Germinal center (tissue), 1 donor: ENCODE results near the gene TOR1AIP2.
A peak's percentile ranks its signal among the peaks of the same experiment; 100 is the strongest.
"Not testable (repeated sequence)": the region's sequence is repeated elsewhere in the genome, so short reads cannot be mapped to it uniquely, and the experiment has no call there.

ENCODE experiments used
- DNase-seq: peaks from one replicate; pipeline ENCODE4 v3.0.0; 2012; ENCODE audit warnings: mixed read lengths, low spot score

TOR1AIP2 gene

DNA sequence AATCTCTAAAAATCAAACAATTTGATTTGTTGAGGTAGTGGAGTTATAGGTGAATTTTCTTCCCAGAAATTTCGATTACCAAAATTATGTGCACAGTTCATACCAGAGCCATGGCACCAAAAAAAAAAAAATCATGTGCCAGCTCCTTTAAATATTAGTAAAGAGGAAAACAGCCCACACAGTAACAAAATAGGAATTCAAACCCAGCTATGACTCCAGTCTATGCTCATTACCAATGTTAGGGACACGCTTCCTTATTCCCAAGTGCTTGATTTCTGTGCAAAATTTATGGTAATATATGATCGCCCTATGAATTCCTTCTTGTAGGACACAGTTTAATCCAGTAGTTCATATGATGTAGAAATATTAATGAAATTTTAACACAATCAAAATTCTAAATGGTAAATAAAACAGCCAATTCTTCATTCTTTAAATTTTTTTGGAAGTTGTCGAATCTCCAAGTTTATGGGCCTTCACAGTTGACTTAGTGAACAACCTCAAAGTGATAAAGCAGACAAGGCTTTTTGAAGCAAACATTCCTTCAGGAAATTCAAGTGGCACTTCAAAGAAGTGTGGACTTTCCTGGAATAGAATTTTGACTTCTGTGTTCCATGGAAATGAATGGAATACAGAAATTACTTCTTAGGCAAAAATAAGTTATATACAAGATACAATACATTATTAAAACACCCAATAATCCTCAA, 1.9 kb downstream of the TOR1AIP2 start:
- no peak for DNase-seq

DNA sequence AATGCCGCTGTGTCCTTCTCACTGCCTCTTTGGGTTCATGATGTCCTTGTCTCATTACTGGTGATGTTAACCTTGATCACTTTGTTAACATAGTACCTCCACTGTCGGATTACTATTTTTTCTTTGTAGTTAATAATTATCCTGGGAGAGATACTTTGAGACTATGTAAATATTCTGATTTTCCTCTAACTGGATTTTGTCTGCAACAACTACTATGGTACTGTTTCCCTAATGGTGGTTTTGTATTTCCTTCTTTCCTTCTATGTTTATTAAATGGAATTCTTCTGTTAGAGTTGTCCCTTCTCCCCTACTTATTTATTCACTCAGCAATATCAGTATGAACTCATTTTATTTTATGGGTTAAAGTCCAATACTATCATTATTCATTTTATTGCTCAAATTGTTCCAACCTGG, 4.2 kb downstream of the TOR1AIP2 start:
- DNase-seq, result no peak

DNA sequence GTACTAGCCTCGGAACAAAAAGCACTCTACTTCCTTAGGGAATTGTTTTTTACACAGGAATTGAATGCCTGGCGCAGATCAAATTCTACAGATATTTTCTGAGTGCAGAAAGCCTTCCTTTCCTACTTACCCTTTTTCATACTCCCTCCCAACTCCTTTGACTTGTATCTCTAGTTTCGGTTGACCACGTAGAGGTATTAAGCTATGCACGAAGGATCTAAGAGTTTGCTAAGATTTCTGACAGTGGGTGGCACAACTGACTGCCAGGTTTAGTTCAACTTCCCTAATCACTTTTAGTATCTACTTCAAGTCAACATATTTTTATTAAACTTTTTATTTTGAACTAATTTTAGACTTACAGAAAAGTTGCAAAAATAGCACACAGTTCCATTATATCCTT, 5.0 kb downstream of the TOR1AIP2 start:
- DNase-seq, result peak; percentile 18

DNA sequence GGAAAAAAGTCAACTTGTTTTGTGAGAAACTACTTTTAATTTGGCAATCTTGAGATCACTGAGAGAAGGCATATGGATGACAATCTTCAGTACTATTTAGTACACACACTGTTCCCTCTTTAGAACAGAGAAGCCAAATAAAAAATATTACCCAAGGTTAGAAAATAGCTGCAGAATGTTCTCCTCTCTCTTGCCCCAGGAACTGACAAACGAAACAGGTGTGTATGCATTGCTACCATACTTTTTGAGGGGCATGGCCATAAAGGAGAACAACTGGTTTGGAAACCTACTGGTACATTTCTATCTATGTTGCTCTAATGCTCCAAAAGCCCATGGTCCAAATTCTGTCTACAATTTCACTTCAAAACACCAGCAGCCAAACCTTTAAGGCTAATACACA, 5.7 kb downstream of the TOR1AIP2 start:
- no peak for DNase-seq

DNA sequence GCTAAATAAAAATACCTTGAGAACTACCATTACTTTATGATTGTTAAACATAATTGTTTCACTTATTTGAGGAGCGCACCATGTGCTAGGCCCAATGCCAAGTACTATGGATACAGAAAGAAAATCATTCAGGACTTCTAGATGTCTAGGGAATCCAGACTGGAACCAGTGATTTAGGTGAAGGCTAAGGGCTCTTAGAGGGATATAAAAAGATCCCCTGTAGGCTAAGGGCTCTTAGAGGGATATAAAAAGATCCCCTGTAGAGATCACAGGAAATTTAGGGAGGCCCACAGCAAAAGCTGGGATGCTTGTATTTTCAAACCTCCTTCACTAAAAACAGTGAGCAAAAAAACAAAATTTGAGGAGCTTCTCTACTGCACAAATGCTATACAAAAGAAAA, 6.7 kb downstream of the TOR1AIP2 start:
- no peak for DNase-seq

DNA sequence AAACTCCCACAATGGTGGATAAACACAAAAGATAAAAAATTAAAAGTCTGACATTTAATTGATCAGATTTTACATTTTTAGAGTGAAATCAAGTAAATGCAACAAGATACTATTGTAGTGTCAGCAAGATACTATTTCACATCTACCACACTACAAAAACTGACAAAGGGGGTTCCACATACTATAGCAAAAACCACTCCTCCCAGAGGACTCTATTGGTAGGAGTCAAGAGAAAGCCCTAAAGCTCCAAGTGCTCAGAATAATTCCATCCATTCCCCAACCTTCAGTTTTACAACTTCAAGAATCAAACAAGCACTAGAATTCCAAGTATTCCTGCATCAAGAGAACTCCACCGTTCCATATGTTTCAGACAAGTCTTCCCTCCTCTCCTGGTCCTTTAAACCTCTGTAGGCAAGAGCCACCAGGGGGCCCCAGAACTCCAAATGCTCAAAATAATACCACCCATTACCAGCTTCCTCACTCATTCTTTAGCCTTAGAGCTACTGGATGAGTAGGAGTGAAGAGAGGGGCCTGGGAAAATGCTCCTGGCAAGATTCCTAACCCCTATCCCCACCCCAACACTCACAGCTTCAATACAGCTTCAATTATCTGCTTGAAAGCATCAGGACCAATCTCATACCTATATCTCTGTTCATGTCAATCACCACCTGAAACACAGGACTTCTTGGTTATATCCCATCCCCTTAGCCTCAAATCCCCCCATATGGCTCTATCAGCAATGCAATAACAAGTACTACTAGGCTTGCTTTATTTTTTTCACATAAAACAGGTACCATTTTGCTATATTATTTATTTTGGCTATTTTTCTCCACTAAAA, 9.9 kb downstream of the TOR1AIP2 start:
- DNase-seq, result peak; percentile 53

DNA sequence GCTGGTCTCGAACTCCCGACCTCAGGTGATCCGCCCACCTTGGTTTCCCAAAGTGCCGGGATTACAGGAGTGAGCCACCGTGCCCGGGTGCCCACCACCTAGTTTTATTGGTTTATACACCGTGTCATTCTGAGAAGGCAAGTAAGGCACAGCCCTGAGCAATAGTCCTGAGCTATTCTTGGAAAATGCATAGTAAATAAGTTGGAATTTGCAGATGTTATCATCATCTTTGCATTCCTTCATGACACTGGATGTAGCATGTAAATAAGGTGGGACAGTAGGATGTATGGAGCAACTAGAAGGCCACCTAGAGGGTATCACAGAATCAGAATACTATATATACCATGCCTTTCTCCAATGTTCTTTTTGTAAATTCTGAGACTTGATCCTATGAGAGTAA, 11.0 kb downstream of the TOR1AIP2 start:
- DNase-seq, result no peak

DNA sequence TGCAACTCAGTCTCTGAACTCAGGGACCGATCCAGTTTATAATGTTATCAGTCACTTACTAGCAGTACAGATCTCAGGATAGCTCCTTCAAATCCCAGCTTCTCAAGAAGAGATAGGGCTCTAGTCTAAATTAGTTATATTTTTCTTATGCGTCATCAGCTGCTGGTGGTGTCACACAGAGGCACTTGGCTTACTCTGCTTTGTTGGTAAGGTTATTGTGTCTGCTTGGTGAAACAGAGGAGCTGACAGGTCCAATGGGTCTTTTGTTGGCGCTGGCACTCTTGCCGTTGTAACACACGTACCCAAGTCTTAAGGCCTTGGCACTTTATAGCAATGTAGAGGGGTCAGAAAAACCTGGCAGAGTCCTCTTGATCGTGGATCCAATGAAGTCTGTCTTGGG, 12.2 kb downstream of the TOR1AIP2 start:
- no peak for DNase-seq

DNA sequence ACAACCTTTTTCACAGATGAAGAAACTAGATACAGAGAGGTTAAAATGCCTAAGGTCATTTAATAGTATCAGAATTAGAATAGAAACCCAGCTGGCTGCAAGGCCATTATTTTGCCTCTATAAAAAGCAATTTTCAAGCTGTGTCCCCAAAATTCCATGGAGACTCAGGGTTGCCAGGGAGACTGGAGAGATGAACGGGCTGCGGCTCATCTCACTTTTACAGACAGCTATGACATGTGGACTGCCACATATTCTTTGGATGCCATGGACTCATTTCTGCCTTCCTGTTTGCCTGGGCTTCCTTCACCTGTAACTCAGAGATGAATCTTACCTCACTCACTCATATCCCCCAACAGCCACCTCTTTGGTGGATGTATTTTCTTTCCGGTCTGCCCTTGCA, 17.0 kb downstream of the TOR1AIP2 start:
- no peak for DNase-seq

DNA sequence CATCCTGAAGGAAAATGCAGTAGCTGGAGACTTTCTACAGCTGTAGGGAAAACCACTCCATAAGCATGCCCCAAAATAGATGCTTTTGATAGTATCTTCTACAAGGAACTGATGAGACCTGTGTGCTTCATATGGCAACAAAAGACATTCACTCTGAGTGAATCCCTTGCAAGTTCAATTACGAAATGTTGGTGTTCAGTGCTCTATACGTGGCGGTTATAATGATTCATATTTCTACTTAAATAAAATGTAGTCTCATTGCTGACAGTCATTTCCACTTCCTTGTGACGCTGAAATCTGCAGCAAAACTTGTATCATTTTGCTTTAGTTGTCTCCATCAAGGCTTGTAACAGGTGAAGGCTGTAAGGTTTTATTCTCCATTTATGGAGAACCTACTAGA, 20.6 kb downstream of the TOR1AIP2 start:
- DNase-seq, result no peak

DNA sequence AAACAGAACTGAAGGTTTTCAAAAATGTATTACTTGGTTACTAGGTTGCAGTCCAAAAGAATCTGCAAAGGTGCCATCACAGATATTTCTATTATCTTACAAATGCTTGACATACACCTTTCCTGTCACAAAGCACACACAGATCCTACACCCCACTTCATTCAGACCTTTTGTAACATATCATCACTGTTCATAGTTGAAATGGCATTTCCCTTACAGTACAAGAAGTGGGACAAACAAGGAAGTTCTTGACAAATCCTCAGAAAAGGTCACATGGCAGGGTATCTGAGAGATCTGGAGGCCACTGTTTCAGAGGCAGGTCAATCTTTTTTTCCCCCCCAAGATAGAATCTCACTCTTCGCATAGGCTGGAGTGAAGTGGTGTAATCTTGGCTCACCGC, 21.3 kb downstream of the TOR1AIP2 start:
- no peak for DNase-seq

DNA sequence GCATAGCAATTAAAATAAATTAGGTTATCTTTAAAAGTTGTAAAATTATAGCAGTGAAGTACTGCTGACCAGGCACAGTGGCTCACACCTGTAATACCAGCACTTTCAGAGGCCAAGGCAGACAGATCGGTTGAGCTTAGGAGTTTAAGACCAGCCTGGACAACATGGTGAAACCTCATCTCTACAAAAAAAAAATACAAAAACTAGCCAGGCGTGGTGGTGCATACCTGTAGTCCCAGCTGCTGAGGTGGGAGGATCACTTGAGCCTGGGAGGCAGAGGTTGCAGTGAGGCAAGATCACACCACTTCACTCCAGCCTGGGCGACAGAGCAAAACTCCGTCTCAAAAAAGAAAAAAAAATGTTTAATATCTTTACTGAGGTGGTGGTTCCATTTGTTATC, 21.8 kb downstream of the TOR1AIP2 start:
- not testable (repeated sequence) for DNase-seq

DNA sequence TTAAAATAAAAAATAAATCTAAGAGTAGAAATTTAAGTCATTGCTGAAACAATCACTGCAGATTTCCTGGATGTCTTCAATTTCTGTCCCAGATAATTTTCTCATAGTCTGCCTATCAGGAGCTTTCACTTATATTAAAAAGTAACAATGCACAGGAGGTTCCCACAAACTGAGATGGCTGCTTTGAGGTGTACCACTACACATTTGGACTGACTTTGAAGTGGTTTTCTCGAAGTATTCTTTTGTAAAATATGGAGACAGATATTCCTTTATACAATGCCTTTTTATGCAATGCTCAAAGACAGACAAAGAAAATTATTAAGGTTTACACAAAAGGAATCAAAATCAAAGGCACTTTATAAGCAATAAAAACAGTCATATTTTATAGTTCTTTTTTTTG, 24.5 kb downstream of the TOR1AIP2 start:
- DNase-seq, result no peak

DNA sequence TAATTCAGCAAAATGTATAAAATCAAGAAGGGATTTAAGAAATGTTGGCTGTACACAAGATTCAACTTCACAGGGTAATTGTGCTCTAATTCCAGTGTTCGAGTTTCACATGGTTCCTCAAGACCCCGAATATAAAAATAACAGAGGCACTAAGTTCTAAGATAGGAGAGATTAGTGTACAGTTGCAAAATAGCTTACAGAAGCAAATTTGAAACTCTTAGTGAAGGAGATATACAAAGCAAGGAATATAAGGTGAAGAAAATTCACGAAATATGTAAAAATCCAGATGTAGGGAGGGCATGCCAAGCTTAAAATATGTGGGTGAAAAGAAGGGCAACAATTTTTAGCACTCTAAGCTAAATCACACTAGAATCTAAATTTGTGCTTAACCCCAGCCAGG, 29.4 kb downstream of the TOR1AIP2 start:
- DNase-seq, result no peak

DNA sequence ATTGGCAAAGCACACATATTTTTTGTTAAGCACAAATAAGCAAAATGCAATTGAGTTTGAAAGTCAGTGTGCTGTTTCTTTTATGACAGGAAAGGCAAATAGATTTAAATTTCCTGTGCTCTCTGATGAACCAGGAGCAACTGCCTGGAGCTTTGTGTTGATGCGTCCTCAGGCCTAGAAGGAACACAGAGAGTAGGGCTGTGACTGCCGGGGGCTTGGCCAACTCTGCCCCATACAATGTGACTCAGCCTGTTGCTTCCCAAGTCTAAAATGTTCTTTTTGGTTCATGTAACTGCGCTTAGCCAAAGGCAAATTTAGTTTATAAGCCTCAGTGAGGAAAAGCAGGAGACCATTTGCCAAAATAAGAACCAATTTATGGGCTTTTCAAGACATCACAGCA, 37.5 kb downstream of the TOR1AIP2 start:
- DNase-seq, result no peak

DNA sequence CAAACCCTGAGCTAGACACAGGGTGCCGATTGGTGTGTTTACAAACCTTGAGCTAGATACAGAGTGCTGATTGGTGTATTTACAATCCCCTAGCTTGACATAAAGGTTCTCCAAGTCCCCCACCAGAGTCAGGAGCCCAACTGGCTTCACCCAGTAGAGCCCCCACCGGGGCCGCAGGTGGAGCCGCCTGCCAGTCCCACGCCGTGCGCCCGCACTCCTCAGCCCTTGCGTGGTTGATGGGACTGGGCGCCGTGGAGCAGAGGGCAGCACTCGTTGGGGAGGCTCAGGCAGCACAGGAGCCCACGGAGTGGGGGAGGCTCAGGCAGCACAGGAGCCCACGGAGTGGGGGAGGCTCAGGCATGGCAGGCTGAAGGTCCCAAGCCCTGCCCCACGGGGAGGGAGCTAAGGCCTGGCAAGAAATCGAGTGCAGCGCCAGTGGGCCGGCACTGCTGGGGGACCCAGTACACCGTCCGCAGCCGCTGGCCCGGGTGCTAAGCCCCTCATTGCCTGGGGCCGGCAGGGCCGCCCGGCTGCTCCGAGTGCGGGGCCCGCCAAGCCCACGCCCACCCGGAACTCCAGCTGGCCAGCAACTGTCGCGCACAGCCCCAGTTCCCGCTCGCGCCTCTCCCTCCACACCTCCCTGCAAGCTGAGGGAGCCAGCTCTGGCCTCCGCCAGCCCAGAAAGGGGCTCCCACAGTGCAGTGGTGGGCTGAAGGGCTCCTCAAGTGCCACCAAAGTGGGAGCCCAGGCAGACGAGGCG, 40.7 kb downstream of the TOR1AIP2 start:
- not testable (repeated sequence) for DNase-seq

DNA sequence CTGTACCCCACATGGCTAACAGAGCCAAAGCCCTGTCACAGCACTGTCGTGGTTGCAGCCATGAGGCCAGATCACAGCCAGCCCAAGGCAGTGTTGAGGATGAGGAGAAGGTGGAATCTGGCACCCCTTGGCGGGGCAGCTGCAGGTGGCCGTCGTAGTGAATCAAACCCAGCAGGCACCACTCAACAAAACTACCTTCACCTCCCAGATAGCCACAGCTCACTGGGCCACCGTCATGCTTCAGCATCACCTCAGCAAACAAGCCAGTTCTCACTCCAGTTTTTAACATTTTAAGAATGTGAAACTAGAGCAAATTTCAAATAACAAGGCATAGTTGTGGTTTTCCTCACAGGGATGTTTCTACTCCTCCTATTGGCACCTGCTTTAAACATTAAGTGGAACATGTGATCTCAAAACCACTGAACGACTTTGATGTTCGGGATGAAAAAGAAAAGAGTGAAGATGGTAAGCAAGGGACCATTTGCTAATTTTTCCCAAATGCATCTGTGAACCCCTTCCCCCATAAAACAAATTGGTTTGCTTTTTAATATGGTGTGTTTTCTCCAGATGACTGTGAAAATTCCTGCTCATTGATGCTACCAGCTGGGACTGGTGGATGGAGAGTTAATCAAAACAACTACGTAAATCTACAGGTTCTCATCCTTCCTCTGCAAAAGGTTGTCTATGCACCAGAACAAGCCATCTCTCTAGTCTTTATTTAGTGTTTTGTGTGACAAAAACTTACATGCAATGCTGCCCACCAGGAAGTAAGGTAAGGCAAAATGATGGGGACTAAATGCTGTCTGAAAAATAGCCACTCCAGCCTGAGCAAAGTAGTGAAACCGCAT, 45.5 kb downstream of the TOR1AIP2 start:
- DNase-seq, result no peak

DNA sequence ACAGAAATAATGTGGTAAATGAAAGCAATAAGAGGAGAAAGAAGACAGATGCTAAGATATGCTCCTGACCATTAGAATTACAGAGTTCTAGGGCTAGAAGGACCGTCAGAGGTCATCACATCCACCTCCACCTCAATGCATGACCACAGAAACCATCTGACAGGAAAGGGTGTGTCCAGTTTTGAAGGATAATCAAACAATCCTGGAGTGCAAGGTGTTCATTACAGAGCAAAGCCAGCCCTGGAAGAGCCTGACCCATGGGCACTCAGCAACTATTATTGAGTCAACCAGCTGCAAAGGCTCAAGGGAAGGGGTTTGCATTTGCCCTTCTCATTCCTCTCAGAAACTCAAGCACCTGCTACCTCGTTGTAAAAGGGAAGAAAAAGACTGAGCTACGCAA, 46.4 kb downstream of the TOR1AIP2 start:
- no peak for DNase-seq

DNA sequence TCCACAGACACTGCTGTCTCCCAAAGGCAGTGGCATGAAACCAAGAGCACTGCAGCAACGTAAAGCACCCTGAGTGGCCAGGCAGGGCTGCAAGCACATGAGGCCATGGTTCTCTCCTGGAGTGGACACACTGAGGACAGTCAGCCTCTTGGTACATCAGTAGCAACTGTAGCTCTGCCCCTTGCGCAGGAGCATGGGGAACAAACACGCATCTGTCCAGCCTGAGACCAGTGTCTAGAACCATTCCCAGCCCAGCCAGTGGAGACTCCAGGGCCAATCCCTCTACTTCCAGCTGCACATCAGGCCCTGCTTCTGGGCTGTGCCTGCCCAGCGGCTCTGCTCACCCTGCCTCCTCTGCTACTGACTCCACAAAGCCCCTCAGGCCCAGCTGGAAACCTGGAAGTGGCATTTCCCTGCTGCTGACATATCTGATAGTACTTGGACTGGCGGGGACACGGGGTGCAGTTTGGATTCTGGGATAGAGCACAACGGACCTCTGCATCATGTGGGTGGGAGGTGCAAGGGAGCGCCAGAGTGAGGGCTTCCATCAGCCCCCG, 49.0 kb downstream of the TOR1AIP2 start:
- DNase-seq, result no peak

DNA sequence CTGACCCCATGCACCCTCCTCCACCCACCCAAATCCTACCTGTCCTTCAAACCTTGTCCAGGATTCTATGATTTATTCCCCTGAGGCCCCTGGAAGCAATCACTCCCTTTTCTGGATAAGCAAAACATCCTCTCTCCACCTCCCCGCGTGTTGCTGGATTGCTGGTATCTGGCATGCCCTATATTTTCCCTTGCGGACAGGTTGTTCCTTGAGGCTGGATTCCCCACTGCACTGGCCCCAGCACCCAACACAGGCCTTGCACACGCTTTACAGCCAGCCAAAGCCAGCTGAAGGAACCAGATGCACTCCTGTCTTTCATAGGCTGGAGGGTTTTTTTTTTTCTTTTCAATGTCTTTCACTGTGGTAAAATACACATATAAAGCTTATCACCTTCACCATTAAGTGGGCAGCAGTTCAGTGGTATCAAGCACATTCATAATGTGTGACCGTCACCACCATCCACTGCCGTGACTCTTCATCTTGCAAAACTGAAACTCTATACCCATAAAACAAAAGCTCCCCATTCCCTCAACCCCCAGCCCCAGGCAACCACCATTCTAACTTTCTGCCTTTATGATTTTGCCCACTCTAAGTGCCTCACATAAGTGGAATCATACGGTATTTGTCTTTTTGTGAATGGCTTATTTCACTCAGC, 50.9 kb downstream of the TOR1AIP2 start:
- no peak for DNase-seq

DNA sequence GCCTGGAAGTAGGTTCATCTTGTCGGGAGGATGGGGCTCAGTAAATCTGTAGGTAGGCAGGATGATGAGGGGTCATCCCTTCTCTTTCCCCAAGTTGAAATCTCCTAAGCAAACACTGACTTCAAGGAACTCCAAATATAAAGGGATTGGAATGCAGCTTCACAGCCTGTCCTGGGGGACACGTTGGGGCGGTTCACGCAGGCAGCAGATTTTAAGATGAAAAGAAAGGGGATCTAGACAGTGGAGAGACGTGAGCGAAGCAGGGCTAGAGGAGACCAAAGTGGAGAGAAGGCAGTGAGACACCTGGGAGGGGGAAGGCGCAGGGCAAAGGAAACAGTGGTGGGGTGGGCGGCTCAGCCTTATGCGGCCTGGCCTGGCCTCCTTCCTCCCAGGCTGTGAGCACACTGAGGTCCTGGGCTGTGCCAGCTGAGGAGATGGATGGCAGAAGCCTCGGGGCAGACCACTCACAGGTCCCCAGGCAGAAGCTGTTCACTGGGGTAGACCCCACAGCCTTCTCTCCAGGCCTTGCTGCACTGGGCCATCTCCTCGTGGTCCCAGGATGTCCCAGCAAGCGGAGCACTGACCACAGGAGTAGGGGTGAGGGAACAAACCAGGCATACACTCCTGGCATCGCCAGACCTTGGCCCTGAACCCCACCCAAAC, 51.7 kb downstream of the TOR1AIP2 start:
- no peak for DNase-seq
